Endothelial cell of umbilical vein (primary cell): ENCODE measurements around the gene MPZL3. TPM values are rescaled to one million over a fixed set of nuclear protein-coding genes. Genes with fewer than 3 reads are reported as not detected.
A peak's percentile ranks its signal among the peaks of the same experiment; 100 is the strongest.

Experiments used
- BruUV-seq: library from RNA; stranded (reverse); fragments of 400-500 nt; replicated peaks from 2 replicates; lab custom pipeline; 2021; lab: Mats Ljungman, UMichigan
- CTCF ChIA-PET: fragments of 300-600, 350-600 bp; sonication (Branson Sonifier 250); formaldehyde crosslinking; loops from one replicate; lab custom pipeline; 2021; ENCODE audit warnings: antibody characterized with exemption, inconsistent platforms; lab: Charles Lee
- POLR2A ChIA-PET: fragments of 300-600, 350-600 bp; sonication (Branson Sonifier 250); formaldehyde crosslinking; loops from one replicate; lab custom pipeline; 2021; ENCODE audit warnings: antibody characterized with exemption, inconsistent platforms; lab: Charles Lee
- DNase-seq: peaks from one replicate; pipeline ENCODE4 v3.0.0-alpha.2; 2011; ENCODE audit warnings: low read depth, low spot score
- FAIRE-seq: peaks from 2 replicates; lab custom pipeline; 2011; peaks lifted over from hg19 to GRCh38; lab: Jason Lieb, UNC
- H2AFZ ChIP-seq: 2 replicates; pipeline ENCODE4 v1.6.0; 2012; ENCODE audit warnings: low read depth, low read length, control low read depth, inconsistent platforms
- H3K27ac ChIP-seq: 2 replicates; pipeline ENCODE4 v1.5.1; 2011; ENCODE audit warnings: low read depth, mild to moderate bottlenecking, control low read depth, low read length, moderate library complexity; ENCODE audit not compliant: insufficient read depth
- H3K27me3 ChIP-seq, 2 experiments: 2 replicates each; pipeline versions ENCODE4 v1.6.0 to v1.6.1; 2011; ENCODE audit warnings: low read length in 2 of 2, mixed read lengths in 1 of 2; ENCODE audit not compliant: control insufficient read depth in 2 of 2, insufficient read depth in 2 of 2
- H3K36me3 ChIP-seq, 2 experiments: 2 replicates in 1 of 2; 3 replicates in 1 of 2; pipeline ENCODE4 v1.5.1; 2011; ENCODE audit warnings: low read length in 2 of 2, mild to moderate bottlenecking in 1 of 2, moderate library complexity in 1 of 2; ENCODE audit not compliant: control insufficient read depth in 2 of 2, insufficient read depth in 2 of 2; ENCODE audit errors: extremely low read depth in 1 of 2
- H3K4me1 ChIP-seq: 3 replicates; pipeline ENCODE4 v1.5.1; 2011; ENCODE audit warnings: mild to moderate bottlenecking, low read length; ENCODE audit not compliant: control insufficient read depth, insufficient read depth; ENCODE audit errors: extremely low read depth
- H3K4me2 ChIP-seq: 2 replicates; pipeline ENCODE4 v1.6.1; 2011; ENCODE audit warnings: low read length, control low read depth, mixed read lengths; ENCODE audit not compliant: insufficient read depth
- H3K4me3 ChIP-seq, 3 experiments: fragments of 200-600 bp in 1 of 3; sonication (generic), shearing (Covaris generic) in 1 of 3; replicated peaks in 1 of 3; 2 replicates each; pipeline ENCODE4 v1.5.1; 2011 to 2016; ENCODE audit warnings: control low read depth in 3 of 3, low read length in 3 of 3, mild to moderate bottlenecking in 2 of 3, inconsistent platforms in 1 of 3, low read depth in 1 of 3, moderate library complexity in 1 of 3; ENCODE audit not compliant: insufficient read depth in 1 of 3
- H3K79me2 ChIP-seq: 2 replicates; pipeline ENCODE4 v1.6.0; 2012; ENCODE audit warnings: low read length, inconsistent platforms; ENCODE audit not compliant: control insufficient read depth, insufficient read depth
- H3K9ac ChIP-seq: replicated peaks from 2 replicates; pipeline ENCODE3; 2011; ENCODE audit warnings: low read length, control low read depth; ENCODE audit not compliant: insufficient read depth; ENCODE audit errors: extremely low read depth
- H3K9me1 ChIP-seq: replicated peaks from 3 replicates; pipeline ENCODE4 v1.6.0; 2011; ENCODE audit warnings: mild to moderate bottlenecking, low read length; ENCODE audit not compliant: control insufficient read depth, insufficient read depth; ENCODE audit errors: extremely low read depth
- H3K9me3 ChIP-seq: replicated peaks from 2 replicates; pipeline ENCODE4 v1.5.1; 2012; ENCODE audit warnings: low read length, inconsistent platforms; ENCODE audit not compliant: control insufficient read depth, insufficient read depth
- H4K20me1 ChIP-seq: replicated peaks from 2 replicates; pipeline ENCODE3; 2011; ENCODE audit warnings: mild to moderate bottlenecking, low read length; ENCODE audit not compliant: control insufficient read depth, insufficient read depth; ENCODE audit errors: extremely low read depth
- CTCF ChIP-seq, 2 donors: IDR thresholded peaks; 1 replicate in 1 of 2; 2 replicates in 1 of 2; pipeline ENCODE4 v1.5.1; 2011; ENCODE audit warnings: low read length in 2 of 2, mild to moderate bottlenecking in 2 of 2, moderate library complexity in 2 of 2, control low read depth in 1 of 2, inconsistent platforms in 1 of 2, low read depth in 1 of 2; ENCODE audit not compliant: insufficient read depth in 1 of 2; ENCODE audit errors: extremely low read depth in 1 of 2
- EZH2 ChIP-seq: IDR thresholded peaks from 2 replicates; pipeline ENCODE4 v1.6.1; 2012; ENCODE audit warnings: borderline replicate concordance, low read depth, mild to moderate bottlenecking, moderate library complexity, low read length, inconsistent platforms; ENCODE audit not compliant: severe bottlenecking
- FOS ChIP-seq: IDR thresholded peaks from 2 replicates; pipeline ENCODE4 v1.6.1; 2011; ENCODE audit warnings: mild to moderate bottlenecking, low read length, moderate library complexity, borderline replicate concordance; ENCODE audit not compliant: insufficient read depth
- GATA2 ChIP-seq: IDR thresholded peaks from 2 replicates; pipeline ENCODE4 v1.7.0; 2011; ENCODE audit warnings: low read depth, mild to moderate bottlenecking, moderate library complexity, mixed read lengths, low read length; ENCODE audit not compliant: insufficient read length, insufficient read depth
- JUN ChIP-seq: IDR thresholded peaks from 2 replicates; pipeline ENCODE4 v1.6.1; 2011; ENCODE audit warnings: borderline replicate concordance, low read depth; ENCODE audit not compliant: insufficient read length, insufficient read depth
- MAX ChIP-seq: IDR thresholded peaks from 2 replicates; pipeline ENCODE4 v1.6.1; 2011; ENCODE audit not compliant: insufficient read depth, insufficient read length
- MYC ChIP-seq: IDR thresholded peaks from one replicate; pipeline ENCODE4 v1.6.1; 2011; ENCODE audit warnings: mild to moderate bottlenecking, low read depth, low read length
- POLR2A ChIP-seq: IDR thresholded peaks from 2 replicates; pipeline ENCODE4 v1.6.1; 2012; ENCODE audit warnings: low read depth, mild to moderate bottlenecking, control low read depth, low read length
- POLR2AphosphoS5 ChIP-seq: IDR thresholded peaks from 2 replicates; pipeline ENCODE4 v1.6.1; 2012; ENCODE audit warnings: low read depth, mild to moderate bottlenecking, control low read depth, low read length, moderate library complexity; ENCODE audit not compliant: insufficient read depth
- dilution Hi-C: fragments of 300-500 bp; cut with MboI; formaldehyde crosslinking; loops from one replicate; pipeline ENCODE4 v1.15.0; 2019; ENCODE audit warnings: low sequenced_read_pairs; ENCODE audit not compliant: extremely low pct_ligation_motif_present
- intact Hi-C: fragments of 100-400 bp; cut with micrococcal nuclease; formaldehyde crosslinking; loops from one replicate; pipeline ENCODE4 v1.10.0; 2022
- polyA plus RNA-seq, 4 experiments: library from polyadenylated mRNA; depleted of rRNA in 3 of 4; stranded (reverse) in 3 of 4; unstranded in 1 of 4; fragments of >200 nt; gene quantifications; 2 replicates each; pipeline versions ENCODE4 v1.2.1 to v1.2.3, GENCODE V29; 2011 to 2012; ENCODE audit warnings: missing spikeins in 1 of 4
- total RNA-seq: library from RNA; stranded (reverse); gene quantifications from 2 replicates; pipeline ENCODE4 v1.2.3, GENCODE V29; 2021

The MPZL3 gene
- total and polyA plus RNA-seq, 2 donors (not counting 3 experiments of a cell fraction or from before 2014, with no cell fraction given): 2.5 to 7.1 TPM

GRCh38 chr11:118263695-118264568 is 11.8 kb upstream of the MPZL3 start, which contains the start of gene MPZL2:
MPZL2 (minus strand) TSS chr11:118264297; CDS start chr11:118264153, 144 bp downstream.
- FAIRE-seq: peak; percentile 64
- H3K27me3 ChIP-seq: no peaks in the 10 kb centered on the region
- DNase-seq: peak; percentile 57
- H3K4me1 ChIP-seq: peaks cover 51% of the 10 kb centered on the region
- intact Hi-C loops: loop anchor here (1.0 to 2.0 kb wide), 5 partner anchors 11 to 57 kb away; partner anchors contain the start of gene MPZL3
- H3K9me1 ChIP-seq: no peaks in the 10 kb centered on the region
- dilution Hi-C loops: no loop called here
- H3K36me3 ChIP-seq: peaks cover 0 to 2% of the 10 kb centered on the region in 2 experiments
- H3K4me2 ChIP-seq: peak within 1 kb of the TSS; percentile 94
- CTCF ChIA-PET: interaction anchor here (0.8 to 8.6 kb wide), 14 partner anchors 13 to 92 kb away, joined by 3 to 104 read pairs (median 5); no protein-coding TSS in a partner anchor
- H2AFZ ChIP-seq: peak within 1 kb of the TSS; percentile 90
- peak within 1 kb of the TSS; percentile 4 for H3K27ac ChIP-seq
- H3K79me2 ChIP-seq: no peaks in the 10 kb centered on the region
- H3K9ac ChIP-seq: peak within 1 kb of the TSS; percentile 58
- TSS peak; percentile 70 for BruUV-seq
- POLR2A ChIA-PET: interaction anchor here (0.6 to 2.9 kb wide), 2 partner anchors 11 to 65 kb away, joined by 3 to 12 read pairs; no protein-coding TSS in a partner anchor
- TF ChIP-seq MYC (no peak), FOS (no peak), POLR2A (peak; percentile 68), GATA2 (no peak)
- no peaks in the 10 kb centered on the region for H4K20me1 ChIP-seq
- no peaks in the 10 kb centered on the region for H3K9me3 ChIP-seq
- H3K4me3 ChIP-seq: peak within 1 kb of the TSS; percentile 13 to 69 (median 44)

GRCh38 chr11:118263112-118263511 is 10.9 kb upstream of the MPZL3 start:
- no TSS peak for BruUV-seq
- POLR2A ChIA-PET: no interaction called here
- H3K27me3 ChIP-seq: no peaks in the 10 kb centered on the region

More at GRCh38 chr11:118263112-118263511, 10.9 kb upstream of the MPZL3 start:
- Histone ChIP-seq H3K9ac (peak overlapping the region; percentile 58), H3K36me3 (peaks cover 0 to 2% of the 10 kb centered on the region in 2 experiments), H3K4me1 (peaks cover 51% of the 10 kb centered on the region), H3K9me1 (no peaks in the 10 kb centered on the region), H4K20me1 (no peaks in the 10 kb centered on the region), H3K9me3 (no peaks in the 10 kb centered on the region), H3K4me3 (peak overlapping the region in 2 of 3 experiments; percentile 44 to 69), H3K27ac (no peak overlapping the region), H3K79me2 (no peaks in the 10 kb centered on the region), H2AFZ (no peak overlapping the region), H3K4me2 (peak overlapping the region; percentile 94)
- TF ChIP-seq MYC (no peak), FOS (no peak), JUN (no peak), GATA2 (no peak), EZH2 (no peak), MAX (no peak), POLR2A (no peak), CTCF (IDR thresholded peaks at IDR 0.05; ENCODE audit: extremely low read depth in 1 of 2, insufficient read depth in 1 of 2, low read depth in 1 of 2, low read length in 2 of 2) (no peak), POLR2AphosphoS5 (no peak)
- DNase-seq: peak; percentile 36
- dilution Hi-C loops (no loop called here), intact Hi-C loops (loop anchor here (1.0 kb wide), 1 partner anchor 11 kb away; the partner anchor contains the start of gene MPZL3)
- CTCF ChIA-PET: interaction anchor here (0.8 to 8.6 kb wide), 7 partner anchors 14 to 91 kb away, joined by 3 to 104 read pairs (median 6); no protein-coding TSS in a partner anchor
- FAIRE-seq: no peak
